IMR-90 (cell line): Measurements from ENCODE around the gene ELF2.

Experiments
- MXI1 ChIP-seq: IDR thresholded peaks from 2 replicates; pipeline ENCODE4 v1.6.1; 2012; ENCODE audit warnings: low read depth, mild to moderate bottlenecking, low read length, moderate library complexity, borderline replicate concordance
- TF ChIP-seq, protein P1 (sequence below): conservative IDR thresholded peaks from 2 replicates; pipeline ENCODE4 v1.5.1; 2012; ENCODE audit warnings: mild to moderate bottlenecking, low read depth, low read length, improper control_type of control experiment

- no peak for TF ChIP-seq MXI1
- TF ChIP-seq, protein P1, sequence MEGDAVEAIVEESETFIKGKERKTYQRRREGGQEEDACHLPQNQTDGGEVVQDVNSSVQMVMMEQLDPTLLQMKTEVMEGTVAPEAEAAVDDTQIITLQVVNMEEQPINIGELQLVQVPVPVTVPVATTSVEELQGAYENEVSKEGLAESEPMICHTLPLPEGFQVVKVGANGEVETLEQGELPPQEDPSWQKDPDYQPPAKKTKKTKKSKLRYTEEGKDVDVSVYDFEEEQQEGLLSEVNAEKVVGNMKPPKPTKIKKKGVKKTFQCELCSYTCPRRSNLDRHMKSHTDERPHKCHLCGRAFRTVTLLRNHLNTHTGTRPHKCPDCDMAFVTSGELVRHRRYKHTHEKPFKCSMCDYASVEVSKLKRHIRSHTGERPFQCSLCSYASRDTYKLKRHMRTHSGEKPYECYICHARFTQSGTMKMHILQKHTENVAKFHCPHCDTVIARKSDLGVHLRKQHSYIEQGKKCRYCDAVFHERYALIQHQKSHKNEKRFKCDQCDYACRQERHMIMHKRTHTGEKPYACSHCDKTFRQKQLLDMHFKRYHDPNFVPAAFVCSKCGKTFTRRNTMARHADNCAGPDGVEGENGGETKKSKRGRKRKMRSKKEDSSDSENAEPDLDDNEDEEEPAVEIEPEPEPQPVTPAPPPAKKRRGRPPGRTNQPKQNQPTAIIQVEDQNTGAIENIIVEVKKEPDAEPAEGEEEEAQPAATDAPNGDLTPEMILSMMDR = no peak
Measured at GRCh38 chr4:139028191-139028661, 148.8 kb downstream of the ELF2 start.
